HEK293T (cell line): ENCODE data around the gene DUSP3.

ENCODE experiments used
- BHLHE40 ChIP-seq: fragments of 450-650 bp; IDR thresholded peaks from 2 replicates; pipeline ENCODE4 v1.6.1; 2016; ENCODE audit warnings: mild to moderate bottlenecking, moderate library complexity, borderline replicate concordance
- FOXA1 ChIP-seq: fragments of 450-650 bp; IDR thresholded peaks from 2 replicates; pipeline ENCODE4 v1.6.1; 2016; ENCODE audit warnings: mild to moderate bottlenecking
- HDGF ChIP-seq: fragments of 450-650 bp; IDR thresholded peaks from 2 replicates; pipeline ENCODE4 v1.6.1; 2017; ENCODE audit warnings: antibody characterized with exemption, borderline replicate concordance
- PKNOX1 ChIP-seq: fragments of 450-650 bp; IDR thresholded peaks from 2 replicates; pipeline ENCODE4 v1.6.1; 2016

GRCh38 chr17:43759836-43760235, 18.9 kb downstream of the DUSP3 start:
- TF ChIP-seq PKNOX1 (no peak), FOXA1 (no peak), HDGF (no peak), BHLHE40 (no peak)
